Fibroblast of the conjunctiva (primary cell): ENCODE results near the gene DPP10.

Experiments used
- DNase-seq: peaks from one replicate; pipeline ENCODE4 v3.0.0-alpha.2; 2010; ENCODE audit warnings: low read depth

Gene DPP10

GRCh38 chr2:115739574-115739973 lies 1297.1 kb downstream of the DPP10 start:
- DNase-seq = no peak

GRCh38 chr2:115746151-115746550 lies 1303.7 kb downstream of the DPP10 start:
- no peak for DNase-seq

- no peak for DNase-seq
These were observed 1314.8 kb downstream of the DPP10 start for GRCh38 chr2:115757286-115757685.

GRCh38 chr2:115763601-115764000 lies 1321.2 kb downstream of the DPP10 start:
- DNase-seq = no peak

- no peak for DNase-seq
These were observed 1329.1 kb downstream of the DPP10 start for GRCh38 chr2:115771516-115771915.

GRCh38 chr2:115774361-115774760 lies 1331.9 kb downstream of the DPP10 start:
- DNase-seq = no peak

- DNase-seq = no peak
These were observed 1336.7 kb downstream of the DPP10 start for GRCh38 chr2:115779085-115779632.

GRCh38 chr2:115782286-115782685 lies 1339.8 kb downstream of the DPP10 start:
- no peak for DNase-seq

GRCh38 chr2:115796078-115796477 lies 1353.6 kb downstream of the DPP10 start:
- no peak for DNase-seq

- no peak for DNase-seq
These were observed 1364.8 kb downstream of the DPP10 start for GRCh38 chr2:115807276-115807675.

- DNase-seq = no peak
These were observed 1383.5 kb downstream of the DPP10 start for GRCh38 chr2:115825912-115826311.

GRCh38 chr2:115833196-115833595 lies 1390.8 kb downstream of the DPP10 start:
- no peak for DNase-seq

- DNase-seq = no peak
These were observed 1396.1 kb downstream of the DPP10 start for GRCh38 chr2:115838539-115838938.

GRCh38 chr2:115842306-115842705 lies 1399.9 kb downstream of the DPP10 start:
- no peak for DNase-seq

- no peak for DNase-seq
These were observed 1405.8 kb downstream of the DPP10 start for GRCh38 chr2:115848192-115848591.

GRCh38 chr2:115867024-115867423 lies 1424.6 kb downstream of the DPP10 start:
- no peak for DNase-seq

GRCh38 chr2:115874427-115874826 lies 1432.0 kb downstream of the DPP10 start:
- no peak for DNase-seq

GRCh38 chr2:115880558-115880957 lies 1438.1 kb downstream of the DPP10 start:
- no peak for DNase-seq

GRCh38 chr2:115887209-115887776 lies 1444.9 kb downstream of the DPP10 start:
- DNase-seq = no peak
